Measurements from ENCODE around the gene PALLD. TPM values are rescaled to one million over a fixed set of nuclear protein-coding genes. Genes with fewer than 3 reads are reported as not detected.

Gene PALLD
- total RNA-seq, 2 donors from 2014 or later = 92.7 to 138 TPM

GRCh38 chr4:168574581-168575295 is 77.9 kb downstream of the PALLD start:
- ATAC-seq (no peak), DNase-seq (no peak)
- intact Hi-C loops (cut with DNase I, micrococcal nuclease) = no loop called here

GRCh38 chr4:168575473-168575872 is 78.6 kb downstream of the PALLD start:
- DNase-seq = no peak
- ATAC-seq = no peak
- intact Hi-C loops (cut with DNase I, micrococcal nuclease) = no loop called here

- ATAC-seq = no peak
- intact Hi-C loops (cut with DNase I, micrococcal nuclease) = no loop called here
- no peak for DNase-seq
Measured at GRCh38 chr4:168577624-168578023, 80.8 kb downstream of the PALLD start.

GRCh38 chr4:168580228-168580627 is 83.4 kb downstream of the PALLD start:
- DNase-seq (no peak), ATAC-seq (no peak)
- intact Hi-C loops (cut with DNase I, micrococcal nuclease) = loop anchor here in 1 of 2 donors (10.0 kb wide), 1 partner anchor 345 kb away; no protein-coding TSS in a partner anchor

GRCh38 chr4:168584321-168584771 is 87.5 kb downstream of the PALLD start:
- ATAC-seq = no peak
- no peak for DNase-seq
- intact Hi-C loops (cut with DNase I, micrococcal nuclease) = loop anchor here in 1 of 2 donors (10.0 kb wide), 1 partner anchor 340 kb away; no protein-coding TSS in a partner anchor

GRCh38 chr4:168585168-168586091 is 88.6 kb downstream of the PALLD start:
- intact Hi-C loops (cut with DNase I, micrococcal nuclease) = loop anchor here in 1 of 2 donors (10.0 kb wide), 1 partner anchor 339 kb away; no protein-coding TSS in a partner anchor
- DNase-seq (peak; percentile 72 to 77), ATAC-seq (peak; percentile 98)

- no peak for ATAC-seq
- DNase-seq = no peak
- intact Hi-C loops (cut with DNase I, micrococcal nuclease) = loop anchor here in 1 of 2 donors (10.0 kb wide), 1 partner anchor 338 kb away; no protein-coding TSS in a partner anchor
Measured at GRCh38 chr4:168586926-168587325, 90.1 kb downstream of the PALLD start.

GRCh38 chr4:168587411-168588125 is 90.7 kb downstream of the PALLD start:
- DNase-seq (no peak), ATAC-seq (no peak)
- intact Hi-C loops (cut with DNase I, micrococcal nuclease) = loop anchor here in 1 of 2 donors (10.0 kb wide), 1 partner anchor 337 kb away; no protein-coding TSS in a partner anchor

- intact Hi-C loops (cut with DNase I, micrococcal nuclease) = loop anchor here in 1 of 2 donors (10.0 kb wide), 1 partner anchor 336 kb away; no protein-coding TSS in a partner anchor
- ATAC-seq = peak; percentile 37
- DNase-seq = no peak
Measured at GRCh38 chr4:168588916-168589531, 92.2 kb downstream of the PALLD start.

- intact Hi-C loops (cut with DNase I, micrococcal nuclease) = no loop called here
- ATAC-seq = no peak
Measured at GRCh38 chr4:168592676-168593075, 95.8 kb downstream of the PALLD start.

GRCh38 chr4:168593399-168593798 is 96.5 kb downstream of the PALLD start:
- DNase-seq (no peak), ATAC-seq (no peak)
- intact Hi-C loops (cut with DNase I, micrococcal nuclease) = no loop called here

More at GRCh38 chr4:168592676-168593075, 95.8 kb downstream of the PALLD start:
- no peak for DNase-seq

- intact Hi-C loops (cut with DNase I, micrococcal nuclease) = no loop called here
- ATAC-seq (no peak), DNase-seq (no peak)
Measured at GRCh38 chr4:168594121-168594520, 97.3 kb downstream of the PALLD start.

- no peak for ATAC-seq
- intact Hi-C loops (cut with DNase I, micrococcal nuclease) = no loop called here
- no peak for DNase-seq
Measured at GRCh38 chr4:168598191-168598590, 101.3 kb downstream of the PALLD start.

GRCh38 chr4:168600796-168601583 is 104.1 kb downstream of the PALLD start:
- ATAC-seq (no peak), DNase-seq (no peak)
- intact Hi-C loops (cut with DNase I, micrococcal nuclease) = no loop called here

- DNase-seq = no peak
- intact Hi-C loops (cut with DNase I, micrococcal nuclease) = no loop called here
- no peak for ATAC-seq
Measured at GRCh38 chr4:168601899-168602298, 105.0 kb downstream of the PALLD start.

- DNase-seq (no peak), ATAC-seq (no peak)
- intact Hi-C loops (cut with DNase I, micrococcal nuclease) = no loop called here
Measured at GRCh38 chr4:168604496-168605373, 107.9 kb downstream of the PALLD start.

- no peak for DNase-seq
- intact Hi-C loops (cut with DNase I, micrococcal nuclease) = no loop called here
- ATAC-seq = no peak
Measured at GRCh38 chr4:168605411-168605810, 108.6 kb downstream of the PALLD start.
